H9 (cell line): ENCODE data around the gene KRTAP5-7. TPM values are rescaled to one million over a fixed set of nuclear protein-coding genes. Genes with fewer than 3 reads are reported as not detected.
A peak's percentile ranks its signal among the peaks of the same experiment; 100 is the strongest.

Source experiments
- DNase-seq: peaks from one replicate; pipeline ENCODE4 v3.0.0-alpha.2; 2017
- H2AFZ ChIP-seq: one replicate; pipeline ENCODE4 v1.6.1; 2013; ENCODE audit warnings: mild to moderate bottlenecking, low read length, control low read depth, moderate library complexity
- H2AK5ac ChIP-seq: 2 replicates; pipeline ENCODE4 v1.6.1; 2013; ENCODE audit warnings: low read length, control low read depth, mixed read lengths; ENCODE audit not compliant: insufficient read length
- H2BK120ac ChIP-seq: one replicate; pipeline ENCODE4 v1.6.1; 2013; ENCODE audit warnings: low read depth, mild to moderate bottlenecking, low read length, control low read depth, inconsistent platforms; ENCODE audit not compliant: poor library complexity, severe bottlenecking
- H2BK12ac ChIP-seq: 2 replicates; pipeline ENCODE4 v1.6.1; 2013; ENCODE audit warnings: low read length, control low read depth, mixed read lengths, low read depth; ENCODE audit not compliant: insufficient read length
- H2BK15ac ChIP-seq: 2 replicates; pipeline ENCODE4 v1.6.1; 2013; ENCODE audit warnings: low read depth, low read length, control low read depth
- H2BK20ac ChIP-seq: one replicate; pipeline ENCODE4 v1.6.1; 2013; ENCODE audit warnings: low read depth, mild to moderate bottlenecking, low read length, control low read depth, inconsistent platforms; ENCODE audit not compliant: poor library complexity, severe bottlenecking
- H2BK5ac ChIP-seq: 2 replicates; pipeline ENCODE4 v1.6.1; 2013; ENCODE audit warnings: low read length, control low read depth, mixed read lengths; ENCODE audit not compliant: insufficient read length
- H3K14ac ChIP-seq: 2 replicates; pipeline ENCODE4 v1.6.1; 2013; ENCODE audit warnings: low read length, control low read depth; ENCODE audit not compliant: insufficient read depth
- H3K18ac ChIP-seq: 2 replicates; pipeline ENCODE4 v1.6.1; 2013; ENCODE audit warnings: low read depth, mild to moderate bottlenecking, mixed read lengths, low read length, control low read depth; ENCODE audit not compliant: insufficient read length
- H3K23ac ChIP-seq: 2 replicates; pipeline ENCODE4 v1.6.1; 2013; ENCODE audit warnings: low read length, control low read depth, mixed read lengths, low read depth; ENCODE audit not compliant: insufficient read length
- H3K23me2 ChIP-seq: 2 replicates; pipeline ENCODE4 v1.6.1; 2013; ENCODE audit warnings: low read depth, mild to moderate bottlenecking, mixed read lengths, low read length, control low read depth; ENCODE audit not compliant: insufficient read length, poor library complexity, severe bottlenecking
- H3K27ac ChIP-seq: 2 replicates; pipeline ENCODE4 v1.5.1; 2013; ENCODE audit warnings: low read length, control low read depth, mixed read lengths, low read depth; ENCODE audit not compliant: insufficient read length
- H3K27me3 ChIP-seq: 2 replicates; pipeline ENCODE4 v1.6.1; 2013; ENCODE audit warnings: low read length, control low read depth, inconsistent platforms; ENCODE audit not compliant: insufficient read depth
- H3K4ac ChIP-seq: 2 replicates; pipeline ENCODE4 v1.6.1; 2013; ENCODE audit warnings: low read depth, mild to moderate bottlenecking, control low read depth, inconsistent platforms, low read length, moderate library complexity
- H3K4me1 ChIP-seq: 2 replicates; pipeline ENCODE4 v1.6.1; 2013; ENCODE audit warnings: low read length, control low read depth, inconsistent platforms; ENCODE audit not compliant: insufficient read depth
- H3K4me2 ChIP-seq: 2 replicates; pipeline ENCODE4 v1.6.1; 2013; ENCODE audit warnings: low read length, control low read depth, mixed read lengths; ENCODE audit not compliant: insufficient read length, insufficient read depth
- H3K56ac ChIP-seq: 2 replicates; pipeline ENCODE4 v1.6.1; 2013; ENCODE audit warnings: low read depth, mild to moderate bottlenecking, mixed read lengths, low read length, control low read depth; ENCODE audit not compliant: insufficient read length
- H3K79me1 ChIP-seq: 2 replicates; pipeline ENCODE4 v1.6.1; 2013; ENCODE audit warnings: low read depth, mild to moderate bottlenecking, moderate library complexity, low read length, control low read depth, inconsistent platforms; ENCODE audit not compliant: insufficient read depth, poor library complexity, severe bottlenecking
- H3K79me2 ChIP-seq: 2 replicates; pipeline ENCODE4 v1.6.1; 2013; ENCODE audit warnings: low read length, control low read depth, inconsistent platforms; ENCODE audit not compliant: insufficient read depth
- H3K9ac ChIP-seq: 2 replicates; pipeline ENCODE4 v1.6.1; 2013; ENCODE audit warnings: low read length, control low read depth, mixed read lengths; ENCODE audit not compliant: insufficient read length; ENCODE audit errors: extremely low read depth
- H3K9me3 ChIP-seq: one replicate; pipeline ENCODE4 v1.6.1; 2013; ENCODE audit warnings: low read depth, low read length, inconsistent platforms; ENCODE audit not compliant: control insufficient read depth
- H3T11ph ChIP-seq: one replicate; pipeline ENCODE4 v1.6.1; 2013; ENCODE audit warnings: mild to moderate bottlenecking, low read length, control low read depth, inconsistent platforms
- H4K20me1 ChIP-seq: one replicate; pipeline ENCODE4 v1.6.1; 2013; ENCODE audit not compliant: control insufficient read depth, insufficient read length, insufficient read depth
- H4K5ac ChIP-seq: 2 replicates; pipeline ENCODE4 v1.6.1; 2013; ENCODE audit warnings: low read depth, mild to moderate bottlenecking, mixed read lengths, low read length, control low read depth; ENCODE audit not compliant: insufficient read length
- H4K8ac ChIP-seq: replicated peaks from 2 replicates; pipeline ENCODE4 v1.6.1; 2013; ENCODE audit warnings: low read length, control low read depth, mixed read lengths, low read depth; ENCODE audit not compliant: insufficient read length
- H4K91ac ChIP-seq: 2 replicates; pipeline ENCODE4 v1.6.1; 2013; ENCODE audit warnings: low read depth, mild to moderate bottlenecking, moderate library complexity, mixed read lengths, low read length, control low read depth; ENCODE audit not compliant: insufficient read length
- H3K27ac Mint-ChIP-seq, 3 experiments: 2 replicates in 2 of 3; 3 replicates in 1 of 3; pipeline ENCODE4 v1.8.0; 2020 to 2021; ENCODE audit warnings: mixed read lengths in 3 of 3, mild to moderate bottlenecking in 1 of 3, moderate library complexity in 1 of 3
- H3K27me3 Mint-ChIP-seq: 2 replicates; pipeline ENCODE4 v1.8.0; 2021; ENCODE audit warnings: low read depth, mild to moderate bottlenecking, moderate library complexity, mixed read lengths
- H3K36me3 Mint-ChIP-seq, 3 experiments: 2 replicates in 2 of 3; 3 replicates in 1 of 3; pipeline ENCODE4 v1.8.0; 2020 to 2021; ENCODE audit warnings: low read depth in 3 of 3, mixed read lengths in 3 of 3; ENCODE audit not compliant: insufficient read depth in 1 of 3
- H3K4me1 Mint-ChIP-seq, 2 experiments: 2 replicates each; pipeline ENCODE4 v1.8.0; 2020; ENCODE audit warnings: mixed read lengths in 2 of 2
- H3K4me3 Mint-ChIP-seq, 2 experiments: 2 replicates in 1 of 2; 3 replicates in 1 of 2; pipeline ENCODE4 v1.8.0; 2020 to 2021; ENCODE audit warnings: mild to moderate bottlenecking in 2 of 2, mixed read lengths in 2 of 2, moderate library complexity in 1 of 2
- H3K9me3 Mint-ChIP-seq, 2 experiments: 2 replicates in 1 of 2; 3 replicates in 1 of 2; pipeline ENCODE4 v1.8.0; 2020; ENCODE audit warnings: mild to moderate bottlenecking in 2 of 2, mixed read lengths in 2 of 2, moderate library complexity in 1 of 2
- CTCF ChIP-seq: fragments of 200-600 bp; sonication (generic); conservative IDR thresholded peaks from 3 replicates; pipeline ENCODE4 v1.8.0; 2021; ENCODE audit warnings: antibody characterized with exemption, mild to moderate bottlenecking
- WGBS: extraction: QIAGEN DNeasy Blood & Tissue Kit; methylation state at CpG from one replicate; pipeline ENCODE4 v1.1.7; 2013; ENCODE audit warnings: missing lambda C conversion rate, low lambda C conversion rate, mixed read lengths; ENCODE audit not compliant: insufficient read length; ENCODE audit errors: extremely low coverage; 5-methylcytosine and 5-hydroxymethylcytosine counted together
- total RNA-seq: library from RNA; stranded (reverse); gene quantifications from 2 replicates; pipeline ENCODE4 v1.2.1, GENCODE V29; 2021

The KRTAP5-7 gene
- total RNA-seq, 1 experiment from 2014 or later = not detected

- peak overlapping the region in 2 of 3 experiments; percentile 56 to 79; a peak in 2 of 7 replicates for H3K27ac Mint-ChIP-seq
- no peak overlapping the region for H3K9ac ChIP-seq
These were observed 21.3 kb upstream of the KRTAP5-7 start for GRCh38 chr11:71505781-71506180.

More at GRCh38 chr11:71505781-71506180, 21.3 kb upstream of the KRTAP5-7 start:
- TF ChIP-seq CTCF = no peak
- Histone ChIP-seq H2BK5ac (no peak overlapping the region), H3K9me3 (peaks cover 14% of the 10 kb centered on the region), H3T11ph (no peak overlapping the region), H3K18ac (no peak overlapping the region), H4K20me1 (no peaks in the 10 kb centered on the region), H3K79me1 (no peaks in the 10 kb centered on the region), H2BK20ac (no peak overlapping the region), H3K4me2 (no peak overlapping the region), H2AK5ac (no peak overlapping the region), H3K23me2 (no peaks in the 10 kb centered on the region), H2BK15ac (no peak overlapping the region), H3K79me2 (no peaks in the 10 kb centered on the region), H3K56ac (no peak overlapping the region), H3K27ac (no peak overlapping the region), H4K5ac (no peak overlapping the region), H2AFZ (no peak overlapping the region), H3K4me1 (no peaks in the 10 kb centered on the region; the same call in 1 of the 2 replicates), H3K23ac (no peak overlapping the region), H4K91ac (no peak overlapping the region), H4K8ac (no peak overlapping the region), H3K27me3 (no peaks in the 10 kb centered on the region), H2BK120ac (no peak overlapping the region), H3K4ac (no peak overlapping the region), H2BK12ac (no peak overlapping the region), H3K14ac (no peak overlapping the region)
- Mint-ChIP-seq H3K36me3 (peaks cover 16 to 45% (median 26%) of the 10 kb centered on the region in 3 experiments), H3K9me3 (peaks cover 42 to 45% of the 10 kb centered on the region in 2 experiments), H3K4me1 (peaks cover 13 to 19% of the 10 kb centered on the region in 2 experiments), H3K4me3 (no peak overlapping the region), H3K27me3 (peaks cover 14% of the 10 kb centered on the region)
- no peak for DNase-seq
- WGBS = no CpG with 5 or more reads among the region's 9 CpGs
